ENCODE measurements around the gene TRAM2.

Gene TRAM2

DNA sequence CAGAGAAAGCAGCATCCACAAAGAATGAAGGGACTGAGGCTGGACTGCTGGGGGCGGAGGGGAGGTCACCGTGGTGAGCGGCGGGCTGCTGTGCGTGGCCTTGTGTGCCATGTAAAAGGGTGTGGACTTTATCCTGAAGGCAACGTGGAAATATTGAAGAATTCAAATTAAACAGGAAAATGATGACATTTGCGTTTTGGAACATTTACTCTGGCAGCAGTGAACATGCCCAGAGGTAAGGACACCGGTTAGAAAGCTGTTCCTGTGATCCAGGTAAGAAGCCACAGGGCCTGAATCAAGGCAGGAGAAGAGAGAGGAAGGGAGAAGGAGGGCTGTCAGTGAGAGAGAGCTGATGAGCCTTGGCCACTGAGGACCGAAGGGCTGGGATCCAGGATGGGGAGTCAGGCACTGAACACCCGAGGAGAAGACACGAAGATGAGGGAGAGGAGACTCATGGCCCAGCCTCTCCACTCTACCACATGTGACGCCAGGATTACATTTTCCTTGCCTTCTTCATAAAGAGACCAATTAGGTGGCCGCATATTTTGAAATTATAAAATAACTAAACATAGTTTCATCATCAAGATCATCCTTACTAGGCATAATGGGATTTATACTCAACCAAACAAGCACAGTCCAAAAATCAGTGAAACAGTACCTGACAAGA, 58.4 kb downstream of the TRAM2 start:
- Histone ChIP-seq H3K9me3 (ENCODE audit: low read length) (no peaks in the 10 kb centered on the region), H3K4me1 (ENCODE audit: insufficient read depth, low read length, severe bottlenecking) (peaks cover 18% of the 10 kb centered on the region), H4K20me1 (ENCODE audit: insufficient read depth, low read length) (no peaks in the 10 kb centered on the region), H3K4me3 (ENCODE audit: low read depth, low read length, poor library complexity, severe bottlenecking) (no peak overlapping the region), H3K79me2 (ENCODE audit: insufficient read depth, low read length) (peaks cover 9% of the 10 kb centered on the region; the same call in 1 of the 2 replicates), H3F3A (ENCODE audit: insufficient read depth, low read length) (no peaks in the 10 kb centered on the region), H3K36me3 (ENCODE audit: insufficient read depth, low read length) (peaks cover 68% of the 10 kb centered on the region), H3K9ac (ENCODE audit: low read length) (no peak overlapping the region), H3K27ac (ENCODE audit: low read depth, low read length, poor library complexity, severe bottlenecking) (no peak overlapping the region), H3K4me2 (ENCODE audit: low read length) (no peak overlapping the region), H2AFZ (ENCODE audit: low read length) (no peak overlapping the region), H3K27me3 (ENCODE audit: insufficient read depth, low read length) (no peaks in the 10 kb centered on the region), H3K9me2 (ENCODE audit: low read depth, low read length) (no peaks in the 10 kb centered on the region)
- TF ChIP-seq CTCF (IDR thresholded peaks at IDR 0.05; ENCODE audit: low read length) (no peak), EZH2 (IDR thresholded peaks at IDR 0.05; ENCODE audit: borderline replicate concordance, low read length) (no peak)

DNA sequence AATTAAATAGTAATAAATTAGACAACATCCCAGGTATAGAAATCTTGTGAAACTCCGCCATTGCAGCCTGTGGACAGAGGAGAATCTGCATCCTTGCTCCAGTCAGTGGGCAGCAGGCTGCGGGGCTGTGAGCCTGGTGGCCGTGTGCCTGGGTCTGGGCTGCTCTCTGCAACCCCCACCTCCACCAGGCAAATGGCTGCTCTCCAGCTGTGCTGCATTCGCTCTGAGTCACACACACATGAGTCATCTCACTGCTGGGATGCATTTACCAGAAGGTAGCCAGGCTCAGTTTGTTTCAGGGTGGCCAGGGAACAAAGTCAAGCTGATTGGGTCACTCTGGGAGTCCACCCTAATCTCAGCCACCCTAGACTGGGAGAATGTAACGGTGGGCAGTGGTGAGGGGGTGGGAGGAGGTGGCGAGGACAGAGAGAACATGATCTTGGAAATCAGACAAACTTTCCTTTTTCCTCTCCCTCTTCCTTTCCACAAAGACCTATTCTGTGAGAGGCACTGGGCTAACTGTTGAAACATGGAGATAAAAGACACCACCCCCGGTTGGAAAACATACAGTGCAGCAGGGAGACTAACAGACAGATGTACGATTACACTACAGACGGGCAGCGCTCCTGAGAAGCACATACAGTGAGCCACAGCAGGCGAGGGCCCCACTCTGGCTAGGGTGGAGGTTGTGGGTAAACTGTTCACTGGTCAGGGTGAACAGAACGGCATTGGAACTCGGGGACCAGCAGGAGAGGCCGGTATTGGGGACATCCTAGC, 59.2 kb downstream of the TRAM2 start:
- H2AFZ ChIP-seq (ENCODE audit: low read length): no peak overlapping the region
- no peaks in the 10 kb centered on the region for H3K9me2 ChIP-seq (ENCODE audit: low read depth, low read length)
- H3K9ac ChIP-seq (ENCODE audit: low read length): no peak overlapping the region
- H3K36me3 ChIP-seq (ENCODE audit: insufficient read depth, low read length): peaks cover 75% of the 10 kb centered on the region
- no peak overlapping the region for H3K4me2 ChIP-seq (ENCODE audit: low read length)
- H3F3A ChIP-seq (ENCODE audit: insufficient read depth, low read length): no peaks in the 10 kb centered on the region
- no peak overlapping the region for H3K4me3 ChIP-seq (ENCODE audit: low read depth, low read length, poor library complexity, severe bottlenecking)
- H3K27me3 ChIP-seq (ENCODE audit: insufficient read depth, low read length): no peaks in the 10 kb centered on the region
- no peak overlapping the region for H3K27ac ChIP-seq (ENCODE audit: low read depth, low read length, poor library complexity, severe bottlenecking)
- peaks cover 10% of the 10 kb centered on the region for H3K4me1 ChIP-seq (ENCODE audit: insufficient read depth, low read length, severe bottlenecking)
- no peaks in the 10 kb centered on the region for H3K9me3 ChIP-seq (ENCODE audit: low read length)
- no peaks in the 10 kb centered on the region for H4K20me1 ChIP-seq (ENCODE audit: insufficient read depth, low read length)
- peaks cover 9% of the 10 kb centered on the region; the same call in 1 of the 2 replicates for H3K79me2 ChIP-seq (ENCODE audit: insufficient read depth, low read length)
- no peak for TF ChIP-seq CTCF (IDR thresholded peaks at IDR 0.05; ENCODE audit: low read length)

- H3K79me2 ChIP-seq (ENCODE audit: insufficient read depth, low read length): peaks cover 9% of the 10 kb centered on the region; the same call in 1 of the 2 replicates
- peaks cover 4% of the 10 kb centered on the region for H3K4me1 ChIP-seq (ENCODE audit: insufficient read depth, low read length, severe bottlenecking)
- H3F3A ChIP-seq (ENCODE audit: insufficient read depth, low read length): no peaks in the 10 kb centered on the region
- TF ChIP-seq EZH2 (IDR thresholded peaks at IDR 0.05; ENCODE audit: borderline replicate concordance, low read length) (no peak), CTCF (IDR thresholded peaks at IDR 0.05; ENCODE audit: low read length) (no peak)
- H3K4me2 ChIP-seq (ENCODE audit: low read length): no peak overlapping the region
- H3K36me3 ChIP-seq (ENCODE audit: insufficient read depth, low read length): peaks cover 82% of the 10 kb centered on the region
- H3K27ac ChIP-seq (ENCODE audit: low read depth, low read length, poor library complexity, severe bottlenecking): no peak overlapping the region
- no peaks in the 10 kb centered on the region for H4K20me1 ChIP-seq (ENCODE audit: insufficient read depth, low read length)
- H3K4me3 ChIP-seq (ENCODE audit: low read depth, low read length, poor library complexity, severe bottlenecking): no peak overlapping the region
- no peaks in the 10 kb centered on the region for H3K27me3 ChIP-seq (ENCODE audit: insufficient read depth, low read length)
- no peaks in the 10 kb centered on the region for H3K9me3 ChIP-seq (ENCODE audit: low read length)
- H3K9me2 ChIP-seq (ENCODE audit: low read depth, low read length): no peaks in the 10 kb centered on the region
- H2AFZ ChIP-seq (ENCODE audit: low read length): no peak overlapping the region
- H3K9ac ChIP-seq (ENCODE audit: low read length): no peak overlapping the region
These were observed 59.9 kb downstream of the TRAM2 start for GRCh38 chr6:52516943-52517342.

Measured in OCI-LY1 (cell line).